A549 (cell line): ENCODE measurements around the gene PRLR.

ENCODE experiments used
- CHD4 ChIP-seq: fragments of 200-600 bp; sonication (generic); IDR thresholded peaks from 2 replicates; pipeline ENCODE4 v1.6.1; 2016; ENCODE audit warnings: antibody characterized with exemption, mild to moderate bottlenecking, borderline replicate concordance
- CTCF ChIP-seq: fragments of >200 bp; sonication (Bioruptor Twin); formaldehyde crosslinking; IDR thresholded peaks from 3 replicates; pipeline ENCODE4 v1.5.1; 2016
- ESRRA ChIP-seq: fragments of 150-350 bp; IDR thresholded peaks from 2 replicates; pipeline ENCODE4 v1.6.1; 2014; ENCODE audit warnings: mild to moderate bottlenecking, low read length, borderline replicate concordance
- FOSL2 ChIP-seq, 2 experiments: fragments of 450-650 bp in 1 of 2; fragments of >200 bp in 1 of 2; sonication (Bioruptor Twin) in 1 of 2; formaldehyde crosslinking; IDR thresholded peaks; 2 replicates each; pipeline versions ENCODE4 v1.5.0 to v1.6.1; 2016 to 2020; ENCODE audit warnings: mild to moderate bottlenecking in 1 of 2, moderate library complexity in 1 of 2
- HDAC2 ChIP-seq: fragments of 200-600 bp; sonication (generic); IDR thresholded peaks from 2 replicates; pipeline ENCODE4 v1.6.1; 2016
- HEYL ChIP-seq: fragments of 250-450 bp; sonication (Bioruptor Pico); IDR thresholded peaks from 2 replicates; pipeline ENCODE4 v1.8.0; 2021; ENCODE audit warnings: mild to moderate bottlenecking, moderate library complexity
- POLR2A ChIP-seq: IDR thresholded peaks from 2 replicates; pipeline ENCODE4 v1.6.1; 2012; ENCODE audit warnings: mild to moderate bottlenecking, low read length
- RNF2 ChIP-seq: fragments of 200-600 bp; sonication (generic); IDR thresholded peaks from 2 replicates; pipeline ENCODE4 v1.6.1; 2016; ENCODE audit warnings: low read depth, mild to moderate bottlenecking, antibody characterized with exemption, moderate library complexity, borderline replicate concordance
- TFCP2L1 ChIP-seq: fragments of 250-450 bp; sonication (Bioruptor Pico); IDR thresholded peaks from 2 replicates; pipeline ENCODE4 v1.5.0; 2021; ENCODE audit warnings: mild to moderate bottlenecking
- TP53 ChIP-seq: fragments of 250-450 bp; sonication (Bioruptor Pico); IDR thresholded peaks from 2 replicates; pipeline ENCODE4 v1.5.0; 2021; ENCODE audit warnings: mild to moderate bottlenecking, moderate library complexity

- TF ChIP-seq CTCF = no peak
- no peak for TF ChIP-seq ESRRA
- TF ChIP-seq TFCP2L1 (CRISPR knock-in tag) = no peak
- no peak for TF ChIP-seq HDAC2
- no peak for TF ChIP-seq CHD4
- TF ChIP-seq FOSL2 (IDR thresholded peaks at IDR 0.05) = no peak
- no peak for TF ChIP-seq FOSL2 (CRISPR knock-in tag; IDR thresholded peaks at IDR 0.05)
- no peak for TF ChIP-seq POLR2A
- no peak for TF ChIP-seq RNF2
- no peak for TF ChIP-seq TP53 (CRISPR knock-in tag)
- TF ChIP-seq HEYL = no peak
These were observed 228.4 kb downstream of the PRLR start for GRCh38 chr5:35001842-35002241.
